T-cell (primary cell): Measurements from ENCODE around the gene ITPR2. TPM values are rescaled to one million over a fixed set of nuclear protein-coding genes. Genes with fewer than 3 reads are reported as not detected.
"Not testable (repeated sequence)": the region's sequence is repeated elsewhere in the genome, so short reads cannot be mapped to it uniquely, and the experiment has no call there.

Experiments used
- ATAC-seq, 4 experiments: fragments of 200-7000 bp in 3 of 4; fragments of 150-1000 bp in 1 of 4; cut with Tn5 transposase; replicated peaks in 1 of 4; 1 replicate in 3 of 4; 2 replicates in 1 of 4; pipeline ENCODE4 v1.10.0; 2021; ENCODE audit warnings: moderate library complexity in 3 of 4, mild to moderate bottlenecking in 2 of 4, moderate number of reproducible peaks in 1 of 4
- CTCF ChIA-PET, 2 donors: fragments of 300-600 bp; sonication (Branson Sonifier 250); formaldehyde crosslinking; loops; one replicate each; lab custom pipeline; 2022; ENCODE audit warnings: antibody characterized with exemption in 2 of 2; lab: Charles Lee
- POLR2A ChIA-PET, 2 donors: fragments of 300-600 bp; sonication (Branson Sonifier 250); formaldehyde crosslinking; loops; one replicate each; lab custom pipeline; 2022; ENCODE audit warnings: antibody characterized with exemption in 2 of 2; lab: Charles Lee
- DNase-seq, 35 experiments: peaks; one replicate each; pipeline versions ENCODE4 v3.0.0 to v3.0.0-alpha.2; 2013 to 2023
- H3K27ac ChIP-seq: one replicate; pipeline ENCODE4 v1.5.1; 2013; ENCODE audit warnings: low read length
- H3K27me3 ChIP-seq, 2 experiments: replicated peaks in 1 of 2; 1 replicate in 1 of 2; 2 replicates in 1 of 2; pipeline versions ENCODE4 v1.6.1 to v1.7.0; 2013; ENCODE audit warnings: low read length in 1 of 2, mixed read lengths in 1 of 2; ENCODE audit not compliant: control insufficient read depth in 2 of 2, insufficient read depth in 2 of 2; ENCODE audit errors: extremely low read depth in 1 of 2
- H3K36me3 ChIP-seq, 2 donors: 1 replicate in 1 of 2; 2 replicates in 1 of 2; pipeline versions ENCODE4 v1.6.1 to v1.7.0; 2013; ENCODE audit warnings: low read length in 1 of 2; ENCODE audit not compliant: control insufficient read depth in 2 of 2, insufficient read depth in 1 of 2; ENCODE audit errors: extremely low read depth in 1 of 2
- H3K4me1 ChIP-seq, 2 experiments: 1 replicate in 1 of 2; 2 replicates in 1 of 2; pipeline versions ENCODE4 v1.6.1 to v1.7.0; 2013; ENCODE audit warnings: low read length in 2 of 2, mixed read lengths in 1 of 2; ENCODE audit not compliant: insufficient read depth in 2 of 2, control insufficient read depth in 1 of 2; ENCODE audit errors: extremely low read depth in 1 of 2
- H3K4me3 ChIP-seq, 2 donors: 1 replicate in 1 of 2; 2 replicates in 1 of 2; pipeline versions ENCODE4 v1.5.1 to v1.7.0; 2013; ENCODE audit warnings: mild to moderate bottlenecking in 2 of 2, low read length in 1 of 2, moderate library complexity in 1 of 2; ENCODE audit not compliant: control insufficient read depth in 1 of 2; ENCODE audit errors: extremely low read depth in 1 of 2
- H3K9me3 ChIP-seq: 2 replicates; pipeline ENCODE4 v1.7.0; 2013
- H3K27ac Mint-ChIP-seq, 2 donors: one replicate each; pipeline ENCODE4 v1.8.0; 2020 to 2021; ENCODE audit warnings: mild to moderate bottlenecking in 2 of 2, mixed read lengths in 2 of 2
- H3K27me3 Mint-ChIP-seq, 2 donors: one replicate each; pipeline ENCODE4 v1.8.0; 2021 to 2022; ENCODE audit warnings: mixed read lengths in 2 of 2
- H3K36me3 Mint-ChIP-seq: one replicate; pipeline ENCODE4 v1.8.0; 2021; ENCODE audit warnings: mixed read lengths
- H3K4me1 Mint-ChIP-seq, 3 donors: one replicate each; pipeline ENCODE4 v1.8.0; 2020 to 2022; ENCODE audit warnings: mixed read lengths in 3 of 3, mild to moderate bottlenecking in 1 of 3
- H3K4me3 Mint-ChIP-seq, 3 donors: one replicate each; pipeline ENCODE4 v1.8.0; 2020 to 2022; ENCODE audit warnings: mild to moderate bottlenecking in 3 of 3, mixed read lengths in 3 of 3, moderate library complexity in 3 of 3
- H3K9me3 Mint-ChIP-seq, 3 donors: one replicate each; pipeline ENCODE4 v1.8.0; 2020 to 2022; ENCODE audit warnings: mixed read lengths in 3 of 3
- WGBS: methylation state at CpG from one replicate; pipeline ENCODE4 v1.1.5; 2013; ENCODE audit warnings: missing lambda C conversion rate; ENCODE audit not compliant: insufficient coverage; 5-methylcytosine and 5-hydroxymethylcytosine counted together
- total RNA-seq, 35 experiments: library from RNA in 6 of 35; stranded (reverse) in 6 of 35; fragments of 120-200 nt in 1 of 35; gene quantifications; one replicate each; pipeline versions ENCODE4 v1.2.1 to v1.2.4 and lab custom pipeline; 2013 to 2026

The ITPR2 gene
- total RNA-seq, 5 donors from 2014 or later (not counting 1 experiment from before 2014, with no cell fraction given): 38.8 to 52.5 (median 44.5) TPM

GRCh38 chr12:26838888-26839416 lies 6.0 kb upstream of the ITPR2 start:
- ATAC-seq: no peak
- H3K27ac Mint-ChIP-seq: no peak overlapping the region
- H3K4me1 Mint-ChIP-seq: peaks cover 7 to 11% (median 9%) of the 10 kb centered on the region in 3 donors
- H3K27me3 ChIP-seq: no peaks in the 10 kb centered on the region
- H3K4me1 ChIP-seq: peaks cover 1 to 6% of the 10 kb centered on the region in 2 experiments
- H3K27me3 Mint-ChIP-seq: no peaks in the 10 kb centered on the region
- H3K4me3 Mint-ChIP-seq: no peak overlapping the region
- no peak for DNase-seq
- no peaks in the 10 kb centered on the region for H3K9me3 ChIP-seq
- no peak overlapping the region for H3K4me3 ChIP-seq
- CTCF ChIA-PET: interaction anchor here in 1 of 2 donors (0.6 kb wide), 1 partner anchor 159 kb away, joined by 3 read pairs; no protein-coding TSS in a partner anchor
- no peaks in the 10 kb centered on the region for H3K36me3 ChIP-seq
- no peaks in the 10 kb centered on the region for H3K9me3 Mint-ChIP-seq
- WGBS: 97% methylated on average over 23 of the region's 24 CpGs
- POLR2A ChIA-PET: no interaction called here
- no peaks in the 10 kb centered on the region for H3K36me3 Mint-ChIP-seq
- H3K27ac ChIP-seq: no peak overlapping the region

GRCh38 chr12:26836201-26836600 lies 3.2 kb upstream of the ITPR2 start:
- Mint-ChIP-seq H3K27me3 (no peaks in the 10 kb centered on the region), H3K36me3 (no peaks in the 10 kb centered on the region), H3K27ac (no peak overlapping the region), H3K4me3 (no peak overlapping the region), H3K4me1 (peaks cover 19 to 20% (median 20%) of the 10 kb centered on the region in 3 donors), H3K9me3 (no peaks in the 10 kb centered on the region)
- H3K4me1 ChIP-seq: peaks cover 10 to 13% of the 10 kb centered on the region in 2 experiments
- DNase-seq (no peak), ATAC-seq (no peak)
- CTCF ChIA-PET: interaction anchor here in 1 of 2 donors (0.8 kb wide), 1 partner anchor 16 kb away, joined by 3 read pairs; no protein-coding TSS in a partner anchor
- H3K27me3 ChIP-seq: no peaks in the 10 kb centered on the region
- no peak overlapping the region for H3K4me3 ChIP-seq
- no CpG with 5 or more reads among the region's 2 CpGs for whole genome bisulfite sequencing
- H3K9me3 ChIP-seq: no peaks in the 10 kb centered on the region
- no peaks in the 10 kb centered on the region for H3K36me3 ChIP-seq
- POLR2A ChIA-PET: no interaction called here
- H3K27ac ChIP-seq: no peak overlapping the region

GRCh38 chr12:26834503-26835060 lies 1.6 kb upstream of the ITPR2 start:
- not testable (repeated sequence) for ATAC-seq, H3K9me3 ChIP-seq, H3K27ac Mint-ChIP-seq, H3K36me3 ChIP-seq, H3K9me3 Mint-ChIP-seq, DNase-seq, H3K27me3 ChIP-seq, H3K4me3 ChIP-seq, H3K36me3 Mint-ChIP-seq, H3K27ac ChIP-seq, H3K27me3 Mint-ChIP-seq
- ChIA-PET POLR2A (interaction anchor here in 1 of 2 donors (0.6 kb wide), 1 partner anchor 1641 kb away, joined by 3 read pairs; no protein-coding TSS in a partner anchor), CTCF (interaction anchor here (0.8 to 2.2 kb wide), 5 partner anchors 23 to 472 kb away, joined by 3 to 10 read pairs (median 4); partner anchors contain the start of gene MED21 (in 1 of the 2))
- peaks cover 16 to 18% of the 10 kb centered on the region in 2 experiments for H3K4me1 ChIP-seq
- Mint-ChIP-seq H3K4me3 (peak overlapping the region in 2 of 3 donors; percentile 88 to 97), H3K4me1 (peaks cover 29 to 32% (median 32%) of the 10 kb centered on the region in 3 donors)
- 100% methylated on average over 3 of the region's 7 CpGs for WGBS

GRCh38 chr12:26833743-26834490 lies 923 bp upstream of the ITPR2 start:
- POLR2A ChIA-PET: interaction anchor here (0.6 to 1.0 kb wide), 3 partner anchors 33 to 1642 kb away, joined by 3 to 5 read pairs (median 3); partner anchors contain the start of gene MED21 (in 1 of the 2)
- H3K4me1 Mint-ChIP-seq: peaks cover 34 to 38% (median 37%) of the 10 kb centered on the region in 3 donors
- H3K36me3 Mint-ChIP-seq: no peaks in the 10 kb centered on the region
- no peaks in the 10 kb centered on the region for H3K27me3 ChIP-seq
- ATAC-seq (peak; percentile 14 to 22 (median 16)), DNase-seq (peak in 32 of 35 experiments; percentile 8 to 53 (median 25))
- H3K36me3 ChIP-seq: no peaks in the 10 kb centered on the region
- H3K27me3 Mint-ChIP-seq: no peaks in the 10 kb centered on the region
- H3K4me3 Mint-ChIP-seq: peak overlapping the region; percentile 88 to 97 (median 89)
- WGBS: 1% methylated on average over 21 of the region's 27 CpGs
- peak overlapping the region; percentile 82 to 84 for H3K27ac Mint-ChIP-seq
- H3K9me3 Mint-ChIP-seq: no peaks in the 10 kb centered on the region
- H3K4me3 ChIP-seq: peak overlapping the region; percentile 67 to 74
- peak overlapping the region; percentile 44 for H3K27ac ChIP-seq
- H3K9me3 ChIP-seq: no peaks in the 10 kb centered on the region
- peaks cover 16 to 21% of the 10 kb centered on the region in 2 experiments for H3K4me1 ChIP-seq
- CTCF ChIA-PET: interaction anchor here (0.5 to 2.2 kb wide), 13 partner anchors 9 to 715 kb away, joined by 3 to 18 read pairs (median 5); partner anchors contain the start of genes MED21 (in 1 of the 2) and TM7SF3 (in 1 of the 2)

GRCh38 chr12:26831951-26832821 lies 808 bp downstream of the ITPR2 start:
- Histone ChIP-seq H3K36me3 (no peaks in the 10 kb centered on the region), H3K27me3 (no peaks in the 10 kb centered on the region), H3K9me3 (no peaks in the 10 kb centered on the region), H3K4me3 (peak overlapping the region; percentile 95 to 98), H3K27ac (peak overlapping the region; percentile 91), H3K4me1 (peaks cover 16 to 21% of the 10 kb centered on the region in 2 experiments)
- DNase-seq (peak; percentile 40 to 77 (median 53)), ATAC-seq (peak; percentile 48 to 66 (median 63))
- under 1% methylated on average over 43 of the region's 55 CpGs for WGBS
- no peaks in the 10 kb centered on the region for H3K27me3 Mint-ChIP-seq
- peak overlapping the region; percentile 98 to 99 for H3K27ac Mint-ChIP-seq
- peaks cover 52 to 55% (median 52%) of the 10 kb centered on the region in 3 donors for H3K4me1 Mint-ChIP-seq
- H3K36me3 Mint-ChIP-seq: no peaks in the 10 kb centered on the region
- H3K4me3 Mint-ChIP-seq: peak overlapping the region; percentile 95 to 97 (median 97)
- ChIA-PET POLR2A (interaction anchor here in 1 of 2 donors (0.6 to 0.8 kb wide), 3 partner anchors 631 to 1498 kb away, joined by 3 to 6 read pairs (median 3); no protein-coding TSS in a partner anchor), CTCF (interaction anchor here (0.6 to 2.2 kb wide), 13 partner anchors 9 to 713 kb away, joined by 3 to 18 read pairs (median 4); partner anchors contain the start of gene TM7SF3 (in 1 of the 2))
- H3K9me3 Mint-ChIP-seq: no peaks in the 10 kb centered on the region
